Ishikawa (cell line): ENCODE measurements around the gene PTGIR.

Experiments used
- CEBPB ChIP-seq: IDR thresholded peaks from 2 replicates; pipeline ENCODE4 v1.6.1; 2012
- CREB1 ChIP-seq: IDR thresholded peaks from 2 replicates; pipeline ENCODE4 v1.6.1; 2012; ENCODE audit warnings: low read depth
- EGR1 ChIP-seq: IDR thresholded peaks from 2 replicates; pipeline ENCODE4 v1.6.1; 2012
- MAX ChIP-seq: IDR thresholded peaks from 2 replicates; pipeline ENCODE4 v1.6.1; 2012
- RAD21 ChIP-seq: IDR thresholded peaks from 2 replicates; pipeline ENCODE4 v1.6.1; 2012; ENCODE audit warnings: low read depth
- YY1 ChIP-seq: IDR thresholded peaks from 2 replicates; pipeline ENCODE4 v1.6.1; 2012; ENCODE audit warnings: low read depth

GRCh38 chr19:46596008-46596407 lies 28.9 kb downstream of the PTGIR start:
- TF ChIP-seq MAX (no peak), RAD21 (no peak), EGR1 (no peak), CEBPB (no peak), CREB1 (no peak), YY1 (no peak)
